NOMO-1 treated with DMSO at 0.1 percent for 48 hours (cell line): ENCODE results near the gene MGAT5B.

Source experiments
- DNase-seq: peaks from one replicate; lab custom pipeline; 2025; ENCODE audit not compliant: unreplicated experiment; lab: John Stamatoyannopoulos, UW

Gene MGAT5B

DNA sequence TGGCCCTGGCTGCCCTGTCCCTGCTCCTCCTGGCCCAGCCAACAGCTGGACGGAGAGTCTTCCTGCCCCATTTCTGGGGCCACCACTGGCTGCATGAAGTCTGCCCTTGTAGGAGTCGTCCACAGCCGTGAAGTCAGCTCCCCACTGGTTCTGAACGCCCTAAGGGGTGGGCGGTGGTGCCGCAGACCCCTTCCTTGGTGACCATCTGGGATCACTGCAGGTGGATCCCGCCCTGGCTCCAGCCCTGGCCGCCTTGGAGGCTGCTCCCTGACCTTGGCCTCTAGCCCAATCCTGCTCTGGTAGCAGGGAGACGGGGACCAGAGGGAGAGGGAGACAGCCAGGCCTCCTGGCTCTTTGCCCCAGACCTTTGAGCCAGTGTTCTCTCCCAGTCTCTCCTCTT lies 35.4 kb downstream of the MGAT5B start:
- no peak for DNase-seq

DNA sequence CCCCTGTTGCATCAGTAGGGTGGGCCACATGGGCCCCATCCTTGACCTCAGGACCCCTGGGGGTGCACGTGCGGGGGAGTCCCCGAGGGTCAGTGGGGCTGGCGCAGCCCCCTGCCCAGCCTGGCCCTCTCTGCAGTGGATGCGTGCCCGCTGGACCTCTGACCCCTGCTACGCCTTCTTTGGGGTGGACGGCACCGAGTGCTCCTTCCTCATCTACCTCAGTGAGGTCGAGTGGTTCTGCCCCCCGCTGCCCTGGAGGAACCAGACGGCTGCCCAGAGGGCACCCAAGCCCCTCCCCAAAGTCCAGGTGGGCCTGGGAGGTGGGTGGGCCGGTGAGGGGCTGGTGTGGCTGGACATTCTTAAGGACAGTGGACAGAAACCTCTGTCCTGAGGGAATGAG lies 35.9 kb downstream of the MGAT5B start:
- DNase-seq, result no peak

DNA sequence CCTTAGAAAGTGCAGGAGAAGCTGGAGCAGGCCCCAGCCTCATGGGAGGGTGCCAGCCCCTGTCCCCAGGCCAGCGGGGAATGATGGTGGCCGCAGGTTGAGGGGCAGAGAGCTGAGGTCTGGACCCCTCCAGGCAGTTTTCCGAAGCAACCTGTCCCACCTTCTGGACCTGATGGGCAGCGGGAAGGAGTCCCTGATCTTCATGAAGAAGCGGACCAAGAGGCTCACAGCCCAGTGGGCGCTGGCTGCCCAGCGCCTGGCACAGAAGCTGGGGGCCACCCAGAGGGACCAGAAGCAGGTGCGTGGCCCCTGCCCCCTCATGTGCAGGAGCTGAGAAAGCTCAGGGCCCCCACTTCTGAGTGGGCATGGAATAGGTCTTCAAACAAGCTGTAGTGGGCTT lies 36.8 kb downstream of the MGAT5B start:
- no peak for DNase-seq

DNA sequence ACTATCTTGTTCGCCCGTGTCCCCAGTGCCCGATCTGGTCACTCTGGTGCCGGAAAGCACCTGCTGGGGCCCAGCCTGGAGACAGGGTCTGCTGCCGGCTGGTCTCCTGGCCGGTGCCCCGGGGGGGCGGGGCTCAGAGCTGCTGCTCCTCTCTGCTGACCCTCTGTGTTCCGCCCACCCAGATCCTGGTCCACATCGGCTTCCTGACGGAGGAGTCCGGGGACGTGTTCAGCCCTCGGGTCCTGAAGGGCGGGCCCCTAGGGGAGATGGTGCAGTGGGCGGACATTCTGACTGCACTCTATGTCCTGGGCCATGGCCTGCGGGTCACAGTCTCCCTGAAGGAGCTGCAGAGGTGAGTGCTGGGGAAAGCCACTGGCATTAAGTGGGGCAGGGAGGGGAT lies 37.6 kb downstream of the MGAT5B start:
- no peak for DNase-seq

DNA sequence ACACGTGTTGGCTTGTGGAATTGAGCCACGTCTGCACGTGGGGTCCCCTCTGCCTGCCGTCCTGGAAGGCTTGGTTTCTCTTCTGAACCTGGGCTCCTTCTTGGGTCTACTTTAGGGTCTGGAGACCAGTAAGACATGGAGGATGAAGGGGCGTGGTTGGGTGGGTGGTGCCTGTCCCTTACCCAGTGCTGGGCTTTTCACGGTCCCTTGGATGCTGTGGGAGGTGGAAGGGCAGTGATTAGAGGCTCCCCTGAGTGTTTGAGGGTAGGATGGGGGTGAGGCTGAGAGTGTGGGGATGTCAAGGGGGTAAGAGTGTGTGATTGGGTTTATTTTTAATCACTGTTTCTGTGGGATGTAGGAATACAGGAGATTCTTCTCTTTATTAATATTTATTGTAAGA lies 38.3 kb downstream of the MGAT5B start:
- no peak for DNase-seq

DNA sequence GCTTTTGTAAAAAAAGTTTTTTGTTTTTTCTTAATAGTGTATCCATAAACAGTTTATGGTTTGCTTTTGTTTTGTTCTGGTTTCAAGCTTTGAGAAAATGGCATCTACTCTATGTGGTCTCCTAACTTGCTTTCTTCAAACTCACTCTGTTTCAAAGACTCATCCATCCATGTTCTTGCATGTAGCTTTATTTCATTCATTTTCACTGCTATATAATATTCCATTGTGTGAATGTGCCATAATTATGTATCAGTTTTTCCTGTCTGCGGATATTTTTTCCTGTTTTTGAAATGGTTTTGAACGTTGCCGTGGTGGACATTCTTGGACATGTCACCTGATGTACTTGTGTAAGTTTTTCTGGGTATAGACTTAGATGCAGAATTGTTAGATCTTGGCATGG lies 39.1 kb downstream of the MGAT5B start:
- DNase-seq, result no peak

DNA sequence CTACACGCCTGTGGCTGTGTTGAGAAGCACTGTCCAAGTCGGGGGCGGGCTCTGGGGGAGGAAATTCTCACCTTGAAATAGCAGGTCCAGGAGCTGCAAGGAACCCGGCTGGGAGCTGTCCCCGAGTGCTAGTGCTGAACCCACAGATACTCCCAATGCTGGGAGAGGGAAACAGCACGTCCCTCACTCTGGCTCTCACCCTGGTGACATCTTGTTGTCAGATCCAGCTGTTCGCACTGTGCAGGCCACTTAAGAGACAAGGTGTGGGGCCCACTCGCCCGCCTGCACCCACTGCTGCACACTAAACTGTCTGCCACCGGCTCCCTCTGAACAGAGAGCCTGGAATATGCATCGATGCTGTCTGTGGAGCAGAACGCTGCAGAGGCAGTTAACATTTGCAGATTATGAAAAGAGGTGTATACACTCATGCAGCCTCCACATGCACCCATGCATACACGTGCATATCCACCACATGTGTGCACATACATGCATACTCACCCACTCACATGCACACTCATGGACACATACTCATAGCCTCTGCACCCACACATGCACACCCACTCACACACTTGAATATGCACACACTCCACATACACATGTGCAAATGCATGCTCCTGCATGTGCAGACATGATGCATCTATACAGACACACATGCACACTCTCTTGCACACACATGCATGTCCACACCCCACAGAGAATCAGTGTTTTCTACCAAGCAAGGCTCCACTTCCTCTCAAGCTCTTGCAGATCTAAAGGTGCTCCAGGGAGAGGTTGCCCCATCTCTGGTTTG lies 42.0 kb downstream of the MGAT5B start:
- peak; percentile 2 for DNase-seq

DNA sequence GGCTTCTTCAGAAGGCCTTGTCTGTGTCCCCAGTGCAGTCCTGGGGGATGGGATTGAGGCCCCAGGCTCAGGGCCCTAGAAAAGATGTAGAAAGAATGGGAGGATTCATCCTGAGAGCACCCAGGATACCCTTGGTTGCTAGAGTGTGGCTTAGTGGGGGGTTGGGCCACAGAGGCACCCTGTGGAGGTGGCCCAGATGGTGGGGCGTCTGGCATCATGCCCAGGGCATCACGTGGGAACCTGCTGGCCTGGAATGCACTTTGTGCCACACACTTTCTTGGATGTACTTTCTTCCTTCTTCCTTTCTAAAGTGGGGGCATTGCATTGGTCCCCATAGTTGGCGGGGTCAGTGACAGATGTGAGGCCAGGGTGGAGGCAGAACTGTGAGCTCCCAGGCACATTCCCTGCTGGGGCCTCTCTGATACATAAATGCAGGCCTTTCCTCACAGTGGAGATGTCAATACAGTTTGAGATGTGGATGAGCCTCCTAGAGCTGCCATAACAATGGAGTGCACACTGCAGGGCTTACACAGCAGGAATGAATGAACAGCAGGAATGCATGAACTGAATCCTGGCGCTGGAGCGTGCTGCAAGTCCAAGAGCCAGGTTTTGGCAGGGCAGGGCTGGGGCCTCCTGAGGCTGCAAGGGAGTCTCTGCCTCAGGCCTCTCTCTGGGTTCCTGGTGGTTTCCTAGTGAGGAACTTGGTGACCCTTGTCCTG lies 43.3 kb downstream of the MGAT5B start:
- no peak for DNase-seq

DNA sequence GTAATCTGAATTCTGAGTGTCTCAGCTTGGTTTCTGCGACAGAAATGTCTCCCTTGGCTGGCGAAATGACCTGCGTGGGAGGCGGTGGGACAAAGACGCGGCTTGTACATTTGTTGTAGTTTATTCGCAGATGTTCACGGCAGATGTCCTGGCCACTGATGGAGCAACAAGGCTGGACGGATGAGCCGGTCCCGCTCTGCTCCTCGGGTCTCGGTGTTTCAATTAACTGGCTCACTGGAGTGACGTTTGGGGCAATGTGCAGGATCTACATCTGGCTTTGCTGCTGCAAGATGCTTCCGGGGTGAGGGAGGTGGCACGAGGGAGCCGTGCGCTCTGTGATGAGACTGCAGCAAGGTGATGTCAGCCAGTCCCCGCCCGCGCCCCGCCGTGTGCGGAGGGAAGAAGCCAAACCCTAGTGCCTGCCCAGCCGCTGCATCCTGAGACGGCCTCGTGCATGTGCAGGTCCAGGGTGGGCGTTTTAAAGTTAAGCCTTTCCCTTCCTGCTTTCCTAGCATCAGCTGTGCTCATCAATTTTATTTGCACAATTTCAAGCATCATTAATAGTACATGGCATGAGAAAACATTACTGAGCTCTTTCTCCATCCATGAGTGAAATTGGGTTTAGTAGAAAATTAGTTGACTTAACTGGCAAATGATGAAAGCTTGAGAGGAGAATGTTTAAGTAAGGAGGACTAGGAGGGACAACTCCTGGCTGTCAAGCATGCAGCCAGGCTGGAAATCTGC lies 44.4 kb downstream of the MGAT5B start:
- no peak for DNase-seq

DNA sequence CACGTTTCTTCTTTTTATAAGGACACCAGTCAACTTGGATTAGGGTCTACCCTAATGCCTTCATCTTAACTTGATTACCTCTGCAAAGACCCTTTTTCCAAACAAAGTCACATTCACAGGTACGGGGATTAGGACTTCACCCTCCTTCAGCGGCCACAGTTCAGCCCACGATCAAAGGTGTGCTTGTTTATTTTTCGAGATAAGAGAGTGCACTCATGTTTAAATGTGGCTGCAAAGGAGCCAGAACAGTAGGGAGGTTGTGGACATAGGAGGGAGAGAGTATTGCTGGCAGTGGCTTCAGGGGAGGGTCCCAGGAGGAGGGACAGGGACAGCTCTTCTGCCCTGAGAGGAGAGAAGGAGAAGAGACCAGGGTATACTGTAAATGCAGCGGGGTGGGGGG lies 46.7 kb downstream of the MGAT5B start:
- DNase-seq, result no peak

DNA sequence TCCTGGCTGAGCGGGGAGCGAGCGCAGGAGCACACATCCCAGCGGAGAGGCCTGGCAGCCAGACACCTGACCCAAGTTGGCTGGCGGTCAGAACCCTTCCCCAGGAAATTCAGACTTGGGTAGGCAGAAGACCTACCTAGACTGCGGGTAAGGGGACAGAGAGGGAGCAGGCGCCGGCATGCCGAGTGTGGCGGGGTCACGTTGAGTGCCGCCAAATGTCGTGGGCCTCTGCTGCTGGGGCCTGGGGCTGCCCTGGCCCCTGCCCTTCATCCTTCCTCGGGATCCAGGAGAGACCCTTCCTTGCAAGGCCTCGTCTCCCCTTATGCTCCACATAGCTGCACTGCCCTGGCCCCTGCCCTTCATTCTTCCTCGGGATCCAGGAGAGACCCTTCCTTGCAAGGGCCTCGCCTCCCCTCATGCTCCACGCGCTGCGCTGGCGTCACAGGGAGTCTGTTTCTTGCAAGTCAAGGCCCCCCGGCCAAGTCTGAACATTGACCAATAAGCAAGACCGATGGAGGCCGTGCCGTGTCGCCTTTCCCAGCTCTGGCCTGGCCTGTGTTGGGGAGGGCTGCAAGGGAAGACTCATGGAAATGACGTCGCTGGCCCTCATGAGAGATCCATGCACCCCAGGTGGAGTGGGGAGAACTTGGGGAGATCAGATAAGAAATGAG lies 47.8 kb downstream of the MGAT5B start:
- DNase-seq, result no peak

DNA sequence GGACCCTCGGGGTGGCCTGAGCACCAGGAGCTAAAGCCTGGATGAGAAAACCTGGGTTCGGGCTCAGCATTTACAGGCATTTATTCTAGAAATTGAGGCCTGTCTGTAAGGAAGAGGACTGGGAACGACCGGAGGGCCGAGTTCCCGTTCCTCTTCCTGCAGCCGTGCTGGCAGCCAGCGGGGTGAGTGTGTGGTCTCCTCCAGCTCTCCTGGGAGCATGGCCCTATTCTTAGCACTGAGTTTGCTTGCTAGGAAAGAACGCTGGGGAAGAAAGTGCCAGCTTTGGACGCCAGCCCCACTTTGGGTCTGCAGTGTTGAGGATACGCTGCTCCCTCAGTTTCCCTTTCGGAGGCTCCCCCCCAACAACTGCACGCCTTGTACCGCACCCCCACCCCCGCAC lies 49.6 kb downstream of the MGAT5B start:
- DNase-seq, result no peak

DNA sequence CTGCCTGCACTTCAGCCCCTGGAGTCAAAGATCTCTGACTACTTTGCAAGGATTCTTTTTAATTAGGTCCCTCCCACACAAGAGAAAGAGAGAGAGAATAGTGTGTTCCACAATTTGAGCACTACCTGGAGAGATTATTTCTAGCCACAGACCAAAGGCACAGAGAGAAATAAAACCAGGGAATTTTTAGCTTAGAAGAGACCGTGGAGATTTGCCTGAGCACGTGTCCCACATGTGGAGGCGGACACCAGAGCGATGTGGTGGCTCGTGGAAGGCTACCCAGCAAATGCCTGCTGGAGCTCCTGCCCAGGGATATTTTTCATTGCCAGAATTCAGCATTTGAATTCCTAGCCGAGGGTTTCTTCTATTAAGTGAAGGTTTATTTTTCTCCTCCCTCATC lies 50.6 kb downstream of the MGAT5B start:
- DNase-seq, result no peak

DNA sequence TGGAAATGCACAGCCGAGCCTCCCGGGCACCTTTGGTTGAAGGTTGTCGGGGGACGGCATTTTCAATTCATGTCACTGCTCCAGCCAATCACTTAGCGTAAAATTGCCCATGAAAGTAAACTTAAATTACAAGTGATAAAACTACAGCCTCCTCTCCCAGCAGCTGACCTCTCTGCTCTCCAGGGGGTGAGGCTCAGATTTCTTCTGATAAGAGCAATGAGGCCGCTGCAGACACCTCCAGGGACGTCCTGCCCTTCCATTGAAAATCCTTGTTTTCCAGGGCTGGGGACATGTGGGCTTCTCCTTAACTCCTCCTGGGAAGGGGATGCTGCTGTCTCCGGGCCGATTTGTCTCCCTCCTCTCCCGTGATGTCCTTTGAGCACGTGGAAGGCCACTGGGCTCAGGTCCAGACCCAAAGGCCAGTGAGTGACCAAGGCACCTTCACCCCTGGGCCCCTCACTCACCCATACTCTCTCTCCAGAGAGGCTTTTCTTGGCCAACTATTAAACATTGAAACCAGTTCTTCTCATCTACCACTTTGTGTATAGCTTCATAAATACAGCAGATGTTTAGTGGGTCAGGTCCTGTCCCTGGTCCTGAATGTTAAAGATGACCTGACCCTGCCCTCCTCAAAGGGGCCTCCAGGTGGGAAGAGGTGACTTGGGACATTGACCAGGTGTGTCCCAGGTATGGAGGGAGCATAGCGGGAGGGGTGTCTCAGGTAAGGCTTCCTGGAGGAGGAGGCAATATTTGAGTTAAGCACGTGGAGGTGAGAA lies 52.3 kb downstream of the MGAT5B start:
- DNase-seq, result no peak

DNA sequence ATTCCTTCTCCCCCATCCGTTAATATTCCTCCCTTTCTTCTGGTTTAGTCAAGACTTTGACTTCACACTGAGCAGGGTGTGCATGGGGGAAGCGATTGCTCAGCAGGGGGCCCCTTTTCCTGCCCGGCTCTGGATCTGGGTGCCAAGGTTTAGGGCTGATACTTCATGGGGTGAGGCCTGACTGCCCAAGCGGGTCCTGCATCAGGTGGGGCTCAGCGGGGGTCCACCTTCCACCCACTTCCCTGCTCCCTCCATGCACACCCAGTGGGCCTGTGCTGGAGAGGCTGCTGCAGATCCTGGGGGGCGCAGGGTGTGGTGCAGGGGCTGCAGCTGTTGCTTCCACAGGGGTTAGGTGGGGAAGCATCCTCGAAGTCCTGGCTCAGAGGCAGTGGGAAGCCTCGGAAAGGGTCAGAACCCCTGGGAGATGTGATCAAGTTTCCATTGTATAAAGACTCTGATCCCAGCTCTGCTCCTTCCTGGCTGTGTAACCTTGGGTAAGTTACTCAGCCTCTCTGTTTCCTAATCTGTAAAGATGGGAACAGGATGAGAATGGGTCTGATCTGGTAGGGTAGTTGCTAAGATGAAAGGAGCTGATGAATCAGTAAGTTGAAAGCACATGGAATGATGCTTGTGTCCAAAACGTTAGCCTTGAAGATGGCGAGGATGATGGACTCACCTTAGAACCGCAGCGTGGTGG lies 53.3 kb downstream of the MGAT5B start:
- no peak for DNase-seq

DNA sequence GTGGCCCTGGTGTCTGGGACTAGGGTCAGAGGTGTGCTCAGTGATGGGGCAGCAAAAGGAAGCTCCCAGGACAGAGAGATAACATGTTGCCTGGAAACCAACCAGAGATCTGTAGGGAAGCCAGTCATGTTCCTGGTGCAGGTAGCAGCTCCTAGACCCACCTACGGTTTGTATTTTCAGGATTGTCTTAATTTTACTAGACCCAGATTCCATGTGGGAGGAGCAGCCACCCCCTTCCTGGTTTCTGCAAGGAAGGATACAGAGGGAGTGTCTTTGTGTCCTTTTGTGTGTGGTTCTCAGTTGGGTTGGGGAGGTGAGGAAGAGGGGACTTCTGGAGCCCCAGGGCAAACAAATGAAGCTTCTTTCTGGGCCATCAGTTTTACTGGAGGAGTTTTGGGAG lies 53.9 kb downstream of the MGAT5B start:
- no peak for DNase-seq

DNA sequence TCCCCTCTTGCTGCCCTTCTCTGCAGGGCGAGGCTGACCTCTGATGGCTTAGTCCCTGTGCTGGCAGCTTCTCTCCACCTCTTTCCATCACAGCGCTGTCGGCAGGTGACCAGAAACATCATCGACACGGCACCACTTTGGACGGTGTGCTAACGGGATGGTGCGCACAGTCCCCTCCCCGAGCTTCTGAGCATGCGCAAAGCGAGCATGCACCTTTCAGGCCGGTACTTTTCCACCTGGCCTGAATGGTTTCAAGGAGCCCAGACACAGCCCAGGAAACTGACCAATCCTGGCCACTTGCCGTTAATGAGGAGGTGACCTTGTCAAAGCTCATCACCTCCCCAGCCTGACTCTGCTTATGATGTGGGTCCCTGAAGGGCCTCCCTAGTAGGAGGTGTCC lies 54.8 kb downstream of the MGAT5B start:
- DNase-seq, result no peak

DNA sequence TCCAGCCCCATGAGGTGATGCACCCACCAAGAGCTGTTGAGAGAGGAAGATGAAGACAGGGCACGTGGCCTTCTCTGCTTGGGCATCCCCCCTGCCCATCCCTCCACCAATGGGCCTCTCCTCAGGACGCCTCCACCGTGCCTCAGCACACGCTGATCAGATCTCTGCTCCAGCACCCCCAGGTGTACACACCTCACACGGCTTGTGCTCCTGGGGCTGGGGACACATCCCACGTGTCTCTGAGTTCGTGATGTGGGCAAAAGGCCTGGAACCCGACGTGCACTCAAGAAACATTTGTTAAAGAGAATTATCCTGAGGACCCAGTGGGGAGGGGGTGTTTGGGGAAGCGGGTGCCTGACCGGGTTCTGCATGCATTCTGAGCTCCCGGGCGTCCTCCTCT lies 55.3 kb downstream of the MGAT5B start:
- DNase-seq, result no peak

DNA sequence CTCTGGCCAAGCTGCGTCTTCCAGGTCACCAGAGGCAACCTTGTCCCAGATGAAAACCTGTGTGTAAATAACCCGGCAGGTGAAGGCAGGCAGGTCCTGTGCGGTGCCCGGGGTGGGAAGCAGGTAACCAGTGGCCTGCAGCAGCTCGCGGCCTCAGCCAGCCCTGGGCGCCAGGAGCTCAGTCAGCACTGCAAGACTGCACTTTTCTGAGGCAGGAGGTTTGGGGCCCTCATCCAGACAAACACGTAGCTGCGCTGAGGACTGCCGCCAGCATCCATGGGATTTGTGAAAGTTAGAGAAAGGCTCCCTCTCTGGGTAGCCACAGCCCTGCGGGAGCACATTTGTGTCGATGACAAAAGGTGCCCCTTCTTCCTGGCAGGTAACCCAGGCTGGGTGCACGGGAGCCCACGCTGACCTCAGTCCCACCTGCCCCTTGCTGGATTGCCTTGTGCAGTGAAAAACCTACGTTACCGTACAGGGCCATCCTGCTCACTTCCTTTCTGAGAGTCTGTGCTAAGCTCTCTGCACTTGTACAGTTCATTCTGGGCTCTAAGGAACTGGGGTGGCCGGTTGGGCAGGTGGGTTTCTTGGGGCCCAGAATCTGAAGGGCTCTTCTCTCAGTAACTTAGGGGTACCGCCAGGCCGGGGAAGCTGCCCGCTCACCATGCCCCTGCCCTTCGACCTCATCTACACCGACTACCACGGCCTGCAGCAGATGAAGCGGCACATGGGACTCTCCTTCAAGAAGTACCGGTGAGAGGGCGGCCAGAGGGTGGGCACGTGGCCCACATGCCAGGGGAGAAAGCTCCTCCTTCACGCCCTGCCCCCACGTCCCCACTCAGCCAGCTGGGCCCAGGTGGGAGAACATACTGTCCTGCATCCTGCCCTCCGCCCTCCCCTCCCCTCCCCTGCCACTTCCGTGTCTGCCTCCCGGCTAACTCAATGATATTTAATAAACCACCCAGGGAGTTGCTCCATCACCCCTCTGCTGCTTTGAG lies 56.4 kb downstream of the MGAT5B start:
- no peak for DNase-seq
